ENCODE results near the gene NPAT. TPM values are rescaled to one million over a fixed set of nuclear protein-coding genes. Genes with fewer than 3 reads are reported as not detected.

NPAT gene
- total and polyA plus RNA-seq, 9 of the 15 experiments (the other 6 are each of a cell fraction or from before 2014, with no cell fraction given), result 8.8 to 30.0 (median 22.1) TPM

GRCh38 chr11:108218455-108218854 lies 4.0 kb downstream of the NPAT start (continued):
- TF ChIP-seq CREM (IDR thresholded peaks at IDR 0.05; ENCODE audit: low read depth) (no peak), POLR2AphosphoS2 (IDR thresholded peaks at IDR 0.05; ENCODE audit: low read length) (no peak), POLR2AphosphoS5 (IDR thresholded peaks at IDR 0.05; ENCODE audit: control insufficient read depth, insufficient read depth, low read depth, low read length) (no peak), ETV6 (IDR thresholded peaks at IDR 0.05; ENCODE audit: borderline replicate concordance in 1 of 2, low read depth in 2 of 2, low read length in 1 of 2) (no peak), ETV6 (CRISPR knock-in tag; IDR thresholded peaks at IDR 0.05; ENCODE audit: borderline replicate concordance) (no peak), SMARCC2 (IDR thresholded peaks at IDR 0.05; ENCODE audit: low read depth) (0 out of 2 replicates have a peak, but pooled peaks have one; percentile 33), NFE2 (IDR thresholded peaks at IDR 0.05; ENCODE audit: low read depth) (peak; percentile 89), U2AF1 (optimal IDR thresholded peaks at IDR 0.05; ENCODE audit: low read depth, low read length) (no peak), NCOA2 (IDR thresholded peaks at IDR 0.05; ENCODE audit: partially characterized antibody in 2 of 2) (no peak), E2F3 (CRISPR knock-in tag; IDR thresholded peaks at IDR 0.05) (no peak), C11orf30 (IDR thresholded peaks at IDR 0.05; ENCODE audit: low read depth) (peak; percentile 80), KLF6 (CRISPR knock-in tag; IDR thresholded peaks at IDR 0.05; ENCODE audit: borderline replicate concordance) (no peak), ZNF584 (CRISPR knock-in tag; IDR thresholded peaks at IDR 0.05; ENCODE audit: low read depth) (no peak), ZNF316 (IDR thresholded peaks at IDR 0.05) (peak; percentile 86), THRA (IDR thresholded peaks at IDR 0.05) (no peak), ARID1B (IDR thresholded peaks at IDR 0.05) (0 out of 2 replicates have a peak, but pooled peaks have one; percentile 8), SMARCE1 (IDR thresholded peaks at IDR 0.05) (no peak), ZFP1 (CRISPR knock-in tag; IDR thresholded peaks at IDR 0.05) (no peak), KDM2B (CRISPR knock-in tag; IDR thresholded peaks at IDR 0.05) (no peak), ZFPM2 (CRISPR knock-in tag; IDR thresholded peaks at IDR 0.05) (no peak), CREB3 (tag; conservative IDR thresholded peaks at IDR 0.05; ENCODE audit: low read depth) (no peak), SREBF1 (IDR thresholded peaks at IDR 0.05; ENCODE audit: borderline replicate concordance, low read depth, low read length) (no peak), GABPB1 (CRISPR knock-in tag; IDR thresholded peaks at IDR 0.05) (no peak), MAFK (IDR thresholded peaks at IDR 0.05; ENCODE audit: low read length) (peak; percentile 54; the same call in 1 of the 2 replicates), RNF219 (CRISPR knock-in tag; IDR thresholded peaks at IDR 0.05) (no peak)

Data from K562 (cell line).